Measurements from ENCODE around the gene RPS6KA5. TPM values are rescaled to one million over a fixed set of nuclear protein-coding genes. Genes with fewer than 3 reads are reported as not detected.

Gene RPS6KA5
- total RNA-seq, 1 experiment from 2014 or later, result 24.2 TPM

GRCh38 chr14:90987140-90987539 lies 73.3 kb downstream of the RPS6KA5 start:
- ChIA-PET CTCF (no interaction called here), POLR2A (interaction anchor here (1.0 kb wide), 1 partner anchor 18 kb away, joined by 3 read pairs; no protein-coding TSS in a partner anchor), RAD21 (ENCODE audit: low non-redundant PET in 1 of 2, low total read pairs in 2 of 2, uncharacterized antibody in 2 of 2, unreplicated experiment in 2 of 2) (no interaction called here)
- H3K36me3 ChIP-seq (ENCODE audit: control insufficient read depth in 1 of 2, insufficient read depth in 2 of 2, low read length in 2 of 2), result no peaks in the 10 kb centered on the region
- no peak overlapping the region for H3K9ac ChIP-seq (ENCODE audit: low read length)
- no peaks in the 10 kb centered on the region for H4K20me1 ChIP-seq (ENCODE audit: insufficient read depth)
- no peak for TF ChIP-seq CBX3 (IDR thresholded peaks at IDR 0.05; ENCODE audit: low read depth)
- no peak for TF ChIP-seq ATF3 (IDR thresholded peaks at IDR 0.05)
- no peak for TF ChIP-seq ZFX (IDR thresholded peaks at IDR 0.05)
- no peak for TF ChIP-seq JUND (IDR thresholded peaks at IDR 0.05)
- TF ChIP-seq SRF (IDR thresholded peaks at IDR 0.05; ENCODE audit: low read depth), result no peak
- TF ChIP-seq CTCF (IDR thresholded peaks at IDR 0.05 in 2 of 3, conservative IDR thresholded peaks at IDR 0.05 in 1 of 3; ENCODE audit: borderline replicate concordance in 1 of 3, insufficient read depth in 1 of 3, low read depth in 2 of 3, low read length in 2 of 3), result no peak
- TF ChIP-seq SIN3A (IDR thresholded peaks at IDR 0.05; ENCODE audit: low read depth), result no peak
- TF ChIP-seq EGR1 (IDR thresholded peaks at IDR 0.05; ENCODE audit: low read depth), result no peak
- no peak for TF ChIP-seq YY1 (IDR thresholded peaks at IDR 0.05; ENCODE audit: extremely low read depth, insufficient replicate concordance, low read depth, low read length)
- TF ChIP-seq ELF1 (IDR thresholded peaks at IDR 0.05; ENCODE audit: borderline replicate concordance, low read depth), result no peak
- no peak for TF ChIP-seq TCF7L2 (IDR thresholded peaks at IDR 0.05; ENCODE audit: borderline replicate concordance, extremely low read depth, insufficient read depth, insufficient read length)
- no peak for TF ChIP-seq POLR2AphosphoS5 (IDR thresholded peaks at IDR 0.05; ENCODE audit: low read depth, low read length)
- no peak for TF ChIP-seq FOSL1 (IDR thresholded peaks at IDR 0.05; ENCODE audit: low read depth)
- no peak for TF ChIP-seq MAX (IDR thresholded peaks at IDR 0.05)
- TF ChIP-seq ZNF274 (IDR thresholded peaks at IDR 0.05; ENCODE audit: low read depth, low read length), result no peak
- no peak for TF ChIP-seq EZH2 (IDR thresholded peaks at IDR 0.05)
- no peak for TF ChIP-seq POLR2A (IDR thresholded peaks at IDR 0.05; ENCODE audit: borderline replicate concordance, extremely low read depth, insufficient read depth, insufficient read length)
- TF ChIP-seq ZBTB33 (IDR thresholded peaks at IDR 0.05; ENCODE audit: extremely low read depth, insufficient replicate concordance, low read length), result no peak
- intact Hi-C loops (cut with micrococcal nuclease), result no loop called here
- no TSS peak for BruUV-seq (replicated peaks)
- H2AFZ ChIP-seq (ENCODE audit: low read depth, low read length, poor library complexity, severe bottlenecking), result no peak overlapping the region
- no peaks in the 10 kb centered on the region for H3K27me3 ChIP-seq (ENCODE audit: insufficient read depth, low read length)
- H3K4me2 ChIP-seq (ENCODE audit: low read length), result peak overlapping the region; percentile 24; the same call in 1 of the 2 replicates
- no peaks in the 10 kb centered on the region for H3K9me2 ChIP-seq (ENCODE audit: insufficient read depth)
- no peak for DNase-seq (ENCODE audit: low read depth, low spot score)
- H3K4me3 ChIP-seq (replicated peaks in 1 of 2; ENCODE audit: low read depth in 1 of 2, low read length in 2 of 2), result no peak overlapping the region
- H3K79me2 ChIP-seq (ENCODE audit: insufficient read depth, low read length), result peaks cover 2% of the 10 kb centered on the region; the same call in 1 of the 2 replicates
- H3K4me1 ChIP-seq (ENCODE audit: control insufficient read depth in 1 of 2, insufficient read depth in 2 of 2, low read length in 2 of 2), result peaks cover 7 to 20% of the 10 kb centered on the region in 2 experiments
- no peak overlapping the region for H3K27ac ChIP-seq (ENCODE audit: low read depth, low read length)
- H3K9me3 ChIP-seq (ENCODE audit: control insufficient read depth in 1 of 2, insufficient read depth in 1 of 2, low read depth in 1 of 2, low read length in 2 of 2), result no peaks in the 10 kb centered on the region
- no peak for ATAC-seq

Measured in HCT116 (cell line).